NB4 (cell line): Measurements from ENCODE around the gene LHX5.

Experiments
- DNase-seq: peaks from one replicate; pipeline ENCODE4 v3.0.0; 2010; ENCODE audit warnings: low read depth
- H3K4me3 ChIP-seq: one replicate; pipeline ENCODE4 v1.5.1; 2011; ENCODE audit warnings: mild to moderate bottlenecking, low read depth, low read length, moderate library complexity
- CTCF ChIP-seq: IDR thresholded peaks from one replicate; pipeline ENCODE4 v1.5.1; 2012; ENCODE audit warnings: low read depth, low read length
- MAX ChIP-seq: IDR thresholded peaks from 2 replicates; pipeline ENCODE4 v1.6.1; 2011; ENCODE audit warnings: low read depth, low read length
- MYC ChIP-seq: IDR thresholded peaks from 2 replicates; pipeline ENCODE4 v1.6.1; 2011; ENCODE audit warnings: low read depth, low read length
- POLR2A ChIP-seq: IDR thresholded peaks from 2 replicates; pipeline ENCODE4 v1.6.1; 2011; ENCODE audit warnings: mild to moderate bottlenecking; ENCODE audit not compliant: insufficient read length; ENCODE audit errors: extremely low read depth

Gene LHX5

GRCh38 chr12:113420996-113421595 lies 50.6 kb downstream of the LHX5 start:
- TF ChIP-seq POLR2A (no peak), CTCF (no peak), MAX (no peak), MYC (no peak)
- no peak for DNase-seq
- no peak overlapping the region for H3K4me3 ChIP-seq

DNA sequence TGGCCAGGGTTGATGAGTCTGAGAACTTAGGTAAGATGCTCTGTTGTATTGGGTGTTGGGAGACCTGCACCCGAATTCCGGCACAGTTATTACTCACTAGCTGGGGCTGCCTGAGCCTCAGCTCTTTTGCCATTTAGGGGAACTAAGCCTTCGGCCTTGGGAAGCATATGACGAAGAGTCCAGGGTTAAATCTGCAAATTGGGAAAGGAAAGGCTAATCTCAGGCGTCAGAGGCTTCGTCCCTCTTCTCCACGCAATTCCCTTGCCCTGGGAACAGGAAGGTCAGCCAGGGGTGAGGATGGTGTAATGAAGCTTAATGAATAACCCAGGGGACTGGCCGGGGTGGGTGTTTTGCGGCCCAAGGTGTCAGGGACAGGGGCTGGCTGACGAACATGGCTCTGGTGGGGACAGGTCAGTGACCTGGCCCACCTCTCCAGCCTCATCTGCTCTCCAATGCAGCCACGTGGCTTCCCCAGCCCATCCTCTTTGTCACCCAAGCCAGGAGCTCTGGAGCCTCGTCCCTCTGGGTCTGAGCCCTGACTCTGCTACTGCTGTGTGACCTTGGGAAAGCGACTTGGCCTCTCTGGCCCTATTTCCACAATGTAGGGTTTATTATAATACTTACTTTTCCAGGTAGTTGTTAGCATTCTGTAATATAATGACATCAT lies 53.3 kb downstream of the LHX5 start:
- no peak overlapping the region for H3K4me3 ChIP-seq
- no peak for DNase-seq
- TF ChIP-seq CTCF, result no peak
- TF ChIP-seq MYC, result no peak
- no peak for TF ChIP-seq POLR2A
- TF ChIP-seq MAX, result no peak

DNA sequence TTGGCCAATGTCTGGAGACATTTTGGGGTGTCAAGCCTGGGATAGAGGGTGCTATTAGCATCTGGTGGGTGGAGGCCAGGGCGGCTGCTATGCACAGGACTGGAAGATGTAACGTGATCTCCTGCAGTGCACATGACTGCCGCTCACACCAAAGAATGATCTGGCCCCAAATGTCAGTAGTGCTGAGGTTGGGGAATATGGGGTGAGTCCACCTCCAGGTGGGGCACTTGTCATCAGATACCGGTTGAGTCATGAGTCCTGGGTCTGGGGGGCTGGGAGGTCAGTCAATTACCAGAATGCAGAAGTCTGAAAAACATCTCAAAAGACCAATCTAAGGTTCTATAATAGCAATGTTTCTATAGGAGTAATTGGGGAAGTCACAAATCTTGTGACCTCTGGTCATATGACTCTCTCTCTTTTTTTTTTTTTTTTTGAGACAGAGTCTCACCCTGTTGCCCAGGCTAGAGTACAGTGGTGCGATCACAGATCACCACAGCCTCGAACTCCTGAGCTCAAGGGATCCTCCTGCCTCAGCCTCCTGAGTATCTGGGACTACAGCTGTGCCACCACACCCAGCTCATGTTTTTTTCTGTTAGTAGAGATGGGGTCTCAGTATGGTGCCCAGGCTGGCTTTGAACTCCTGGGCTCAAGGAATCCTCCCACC lies 55.4 kb downstream of the LHX5 start:
- DNase-seq, result peak; percentile 59
- TF ChIP-seq MYC (no peak), MAX (no peak)
- no peak overlapping the region for H3K4me3 ChIP-seq

- no peak for DNase-seq
- TF ChIP-seq MAX (no peak), CTCF (no peak), POLR2A (no peak), MYC (no peak)
- H3K4me3 ChIP-seq, result no peak overlapping the region
Measured at GRCh38 chr12:113414519-113415038, 57.1 kb downstream of the LHX5 start.

DNA sequence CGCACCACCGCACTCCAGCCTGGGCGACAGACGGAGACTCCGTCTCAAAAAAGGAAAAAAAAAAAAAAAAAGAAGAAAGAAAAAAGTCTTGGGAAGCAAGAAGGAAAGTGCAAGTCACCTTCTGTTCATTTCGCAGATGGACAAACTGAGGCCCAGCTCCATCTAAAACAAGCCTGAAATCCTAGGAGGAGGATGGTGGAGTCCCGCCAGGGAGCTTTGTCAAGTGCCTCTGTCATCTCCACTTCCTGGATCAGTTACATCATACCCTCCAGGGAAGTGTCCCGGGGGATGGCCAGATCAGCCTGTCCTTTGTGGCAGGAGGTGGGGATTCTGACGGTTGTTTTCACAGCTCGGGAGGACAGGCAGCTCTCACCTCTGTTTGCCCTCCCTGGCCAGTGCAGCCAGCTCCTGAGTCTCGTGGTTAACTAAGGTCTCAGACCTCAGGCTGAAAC lies 58.2 kb downstream of the LHX5 start:
- H3K4me3 ChIP-seq, result no peak overlapping the region
- TF ChIP-seq CTCF (no peak), POLR2A (no peak), MAX (no peak), MYC (no peak)
- peak; percentile 76 for DNase-seq
